NCI-H2227 treated with DMSO at 0.1 percent for 48 hours (cell line): ENCODE data around the gene ANTXRL.
A peak's percentile ranks its signal among the peaks of the same experiment; 100 is the strongest.
"Not testable (repeated sequence)": the region's sequence is repeated elsewhere in the genome, so short reads cannot be mapped to it uniquely, and the experiment has no call there.

Experiments used
- DNase-seq: peaks from one replicate; lab custom pipeline; 2025; lab: John Stamatoyannopoulos, UW

The ANTXRL gene

DNA sequence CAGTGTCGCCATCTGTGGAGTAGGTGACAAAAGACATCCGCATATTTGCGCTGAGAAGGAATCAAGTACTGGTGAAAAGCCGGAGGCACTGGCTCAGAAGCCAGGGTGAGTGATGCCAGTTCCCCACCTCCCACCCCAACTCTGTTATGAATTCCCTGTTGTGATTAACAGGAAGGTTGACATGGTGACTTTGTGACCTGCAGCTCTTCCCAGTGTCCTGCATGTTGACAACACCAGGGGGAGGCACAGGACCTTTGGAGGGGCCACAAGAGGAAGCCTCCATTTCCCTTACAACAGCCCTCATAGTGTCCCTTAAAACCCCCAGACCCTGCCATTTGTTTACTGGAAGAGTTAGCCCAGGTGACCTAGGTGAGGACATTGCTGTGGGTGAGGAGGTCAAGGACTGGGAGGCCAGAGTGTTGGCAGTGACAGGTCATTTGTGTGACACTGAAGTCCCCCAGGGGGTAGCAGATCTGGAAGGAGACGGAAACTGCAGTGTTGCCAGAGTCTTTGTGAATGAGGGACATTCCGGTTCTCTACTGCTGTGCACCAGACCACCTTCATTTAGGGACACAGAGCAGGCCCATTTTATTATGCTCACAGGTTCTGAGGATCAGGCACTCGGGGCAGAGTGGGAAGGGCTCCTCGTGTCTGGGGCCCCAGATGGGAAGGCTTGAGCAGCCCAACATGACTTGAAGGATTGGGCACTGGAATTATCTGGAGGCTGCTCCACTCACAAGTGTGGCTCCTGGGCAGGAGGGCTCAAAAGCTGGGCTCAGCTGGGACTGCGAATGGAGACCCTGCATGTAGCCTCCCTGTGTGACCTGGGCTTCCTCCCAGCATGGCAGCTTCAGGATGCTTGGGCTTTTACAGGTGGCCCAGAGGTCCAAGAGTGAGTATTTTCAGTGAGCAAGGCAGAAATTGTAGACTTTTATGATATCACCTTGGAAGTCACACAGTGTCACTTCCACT, 13.0 kb upstream of the ANTXRL start:
- DNase-seq: no peak

DNA sequence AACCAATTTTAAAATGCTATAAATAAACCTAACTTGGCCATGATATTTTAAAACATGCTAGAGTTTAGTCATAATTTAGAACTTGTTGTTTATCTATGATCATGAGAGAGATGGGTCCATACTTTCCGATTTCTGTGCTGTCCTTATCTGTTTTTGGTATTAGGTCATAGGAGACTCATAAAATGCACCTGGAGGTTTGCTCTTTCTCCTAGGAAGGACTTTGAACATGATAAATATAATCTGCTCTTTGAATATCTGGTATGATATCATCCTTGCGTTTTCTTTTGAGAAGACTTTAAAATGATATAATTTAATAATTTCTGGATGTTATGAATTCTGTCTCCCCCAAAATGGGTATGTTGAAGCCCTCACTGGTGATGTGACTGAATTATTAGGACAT, 9.0 kb upstream of the ANTXRL start:
- DNase-seq: no peak

GRCh38 chr10:46282421-46282831, 4.4 kb upstream of the ANTXRL start:
- DNase-seq: not testable (repeated sequence)

DNA sequence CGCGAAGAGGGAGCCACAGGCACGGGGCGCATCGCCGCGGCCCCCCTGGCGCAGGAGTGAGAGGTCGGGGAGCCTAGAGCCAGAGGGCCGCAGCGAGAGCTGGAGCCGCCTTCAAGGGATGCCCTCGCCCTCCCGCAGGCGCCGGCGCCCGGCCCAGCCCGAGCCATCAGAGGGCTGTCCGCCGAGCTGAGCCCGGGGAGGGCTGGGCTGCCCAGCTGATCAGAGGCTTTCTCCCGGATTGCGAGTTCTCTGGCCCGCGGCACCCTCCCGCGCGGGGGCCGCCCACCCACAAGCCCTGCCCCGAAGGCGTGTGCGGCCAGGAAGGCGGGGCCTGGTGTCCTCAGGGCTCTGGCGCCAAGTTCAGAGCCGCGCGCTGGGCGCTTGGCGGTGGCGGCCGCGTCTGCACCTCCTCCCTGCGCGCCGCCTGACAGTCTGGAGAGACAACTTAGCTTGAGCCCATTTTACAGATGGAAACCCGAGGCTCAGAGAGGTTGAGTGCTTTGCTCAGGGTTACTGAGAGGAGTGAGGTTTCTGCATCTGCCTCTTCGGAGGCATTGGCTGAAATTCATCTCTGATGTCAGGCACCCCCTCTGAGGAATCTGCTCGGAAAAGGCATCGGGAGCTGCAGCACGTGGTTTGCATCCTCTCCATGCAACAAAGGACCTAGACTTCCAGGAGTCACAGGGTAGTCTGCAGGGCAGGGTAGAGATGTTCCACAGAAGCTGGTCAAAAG, 3.8 kb upstream of the ANTXRL start:
- DNase-seq: peak; percentile 22

DNA sequence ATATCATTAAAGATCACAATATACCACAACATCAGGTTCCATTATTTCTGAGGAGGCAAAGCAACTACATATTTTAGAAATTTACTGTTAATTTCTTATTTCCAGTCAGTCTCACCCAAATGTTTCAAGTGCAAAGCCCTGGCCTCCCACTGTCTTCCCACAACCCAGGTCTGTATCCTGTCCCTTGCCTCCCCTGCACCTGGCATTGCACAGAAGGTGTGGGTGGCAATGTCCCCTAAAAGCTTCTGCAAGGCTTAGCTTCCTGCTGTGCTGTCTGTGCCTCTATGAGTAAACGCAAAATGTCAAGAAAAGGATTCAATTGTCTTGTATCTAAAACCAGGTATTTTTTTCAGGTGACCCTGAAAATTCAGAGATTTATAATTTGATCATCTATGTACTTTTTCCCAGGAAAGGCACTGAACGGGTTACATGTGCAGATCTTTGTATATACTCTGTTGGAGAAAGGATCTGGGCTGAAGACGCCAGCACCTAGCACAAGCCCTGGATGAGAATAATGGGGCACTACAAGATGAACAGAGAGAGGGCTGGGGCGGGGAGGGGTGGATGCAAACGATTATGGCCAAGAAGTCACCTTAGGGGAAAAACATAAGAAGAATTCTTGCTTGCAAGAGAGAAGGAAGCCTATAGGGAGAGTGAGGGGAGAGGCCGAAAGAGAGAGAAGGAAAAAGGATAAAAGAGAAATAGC, 3.1 kb upstream of the ANTXRL start:
- DNase-seq: peak; percentile 26

DNA sequence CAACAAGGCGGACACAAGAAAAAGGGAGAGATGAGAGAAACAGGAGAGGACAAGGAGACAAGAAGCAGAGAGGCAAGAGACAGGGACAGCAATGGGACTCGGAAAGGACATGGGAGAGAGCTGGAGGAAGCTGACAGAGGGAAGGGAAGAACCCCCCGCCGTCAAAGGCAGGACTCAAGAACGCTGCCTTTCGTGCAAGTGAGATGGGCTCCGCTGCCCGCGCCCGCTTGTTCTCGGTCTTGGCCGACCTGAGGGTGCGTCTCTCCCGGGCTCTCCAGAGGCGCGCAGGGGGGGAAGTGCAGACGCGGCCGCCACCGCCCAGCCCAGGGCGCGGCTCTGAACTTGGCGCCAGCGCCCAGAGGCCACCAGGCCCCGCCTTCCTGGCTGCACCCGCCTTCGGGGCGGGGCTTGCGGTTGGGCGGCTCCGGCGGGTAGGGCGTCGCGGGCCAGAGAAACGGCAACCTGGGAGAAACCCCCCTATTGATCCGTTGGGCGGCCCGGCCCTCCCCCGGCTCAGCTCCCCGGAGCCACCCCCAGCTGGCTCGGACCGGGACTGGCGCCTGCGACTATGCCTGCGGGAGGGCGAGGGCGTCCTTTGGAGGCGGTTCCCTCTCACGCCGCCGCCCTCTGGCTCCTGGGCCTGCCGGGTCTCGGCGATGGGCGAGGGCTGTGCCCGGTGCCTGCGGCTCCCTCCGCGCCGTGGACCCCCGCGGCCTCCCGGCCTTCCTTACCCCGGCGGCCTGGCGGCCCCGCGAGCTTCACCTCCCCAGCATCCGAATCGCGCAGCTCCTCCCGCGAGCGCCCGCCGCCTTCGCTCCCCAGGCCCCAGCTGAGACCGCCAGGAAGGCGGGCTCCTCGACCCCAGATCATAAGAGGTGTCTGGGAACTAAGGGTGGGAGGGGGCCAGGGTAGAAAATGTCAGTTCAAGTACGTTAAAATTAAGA, 2.2 kb upstream of the ANTXRL start:
- DNase-seq: peak; percentile 62

GRCh38 chr10:46285300-46285699, 1.5 kb upstream of the ANTXRL start:
- DNase-seq: no peak

- no peak for DNase-seq
Measured at GRCh38 chr10:46285966-46286620, 704 bp upstream of the ANTXRL start.

DNA sequence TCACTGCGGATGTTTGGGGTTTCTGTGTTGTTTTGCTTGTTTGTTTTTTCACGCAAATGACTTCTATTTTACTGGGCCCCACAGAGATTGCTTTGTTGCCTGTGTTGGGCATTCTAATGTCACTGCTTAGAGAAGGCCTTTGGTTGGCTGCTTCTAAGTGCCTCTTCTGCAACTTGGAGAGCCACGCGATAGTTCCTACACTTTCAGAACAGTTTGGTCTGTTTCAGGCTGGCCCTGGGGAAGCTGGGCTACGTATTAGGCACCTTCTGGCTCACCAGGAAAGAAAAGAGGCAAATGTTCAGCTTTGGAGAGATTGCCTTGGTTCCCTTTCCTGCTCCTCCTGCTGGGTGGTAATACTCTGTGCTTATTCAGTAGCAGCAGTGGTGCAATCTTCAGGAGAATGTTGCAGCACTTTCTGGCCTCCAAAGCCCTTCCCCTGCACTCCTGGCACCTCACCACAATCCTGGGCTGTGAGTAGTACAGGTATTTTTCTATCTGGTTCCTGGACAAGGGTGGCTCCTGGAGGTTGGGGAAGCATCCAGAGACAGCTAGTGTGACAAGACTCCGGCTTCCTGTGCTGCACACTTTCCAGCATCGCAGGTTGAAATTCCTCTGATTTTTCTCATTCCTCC, 1.2 kb downstream of the ANTXRL start:
- DNase-seq: no peak

DNA sequence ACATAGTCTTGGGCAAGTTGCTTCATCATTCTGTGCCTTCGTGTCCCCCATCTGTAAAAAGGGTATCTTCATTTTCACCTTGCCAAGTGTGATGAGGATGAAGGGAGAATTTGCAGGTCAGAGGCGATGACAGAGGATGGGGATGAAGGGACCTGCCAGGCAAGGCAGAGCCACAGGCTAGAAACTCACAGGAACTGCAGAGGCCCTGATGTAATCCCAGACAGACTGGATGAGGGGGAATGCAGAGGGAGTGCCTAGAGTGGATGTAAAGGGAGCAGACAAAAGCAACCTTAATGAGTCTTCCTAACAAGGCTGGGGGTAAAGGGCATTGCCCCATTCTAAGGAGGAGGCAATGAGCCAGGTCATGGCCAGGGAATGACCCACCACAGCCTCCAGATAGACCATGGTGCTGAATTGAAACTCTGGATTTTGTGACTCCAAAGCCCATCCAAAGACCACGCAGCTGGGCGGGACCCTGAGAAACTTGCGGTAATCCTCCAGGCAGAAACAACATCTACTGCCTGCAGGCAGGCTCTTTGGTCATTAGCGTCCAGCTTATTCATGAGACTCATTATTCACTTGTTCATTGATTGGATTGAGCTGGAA, 1.9 kb downstream of the ANTXRL start:
- DNase-seq: no peak

- DNase-seq: no peak
Measured at GRCh38 chr10:46289209-46289810, 2.5 kb downstream of the ANTXRL start.

DNA sequence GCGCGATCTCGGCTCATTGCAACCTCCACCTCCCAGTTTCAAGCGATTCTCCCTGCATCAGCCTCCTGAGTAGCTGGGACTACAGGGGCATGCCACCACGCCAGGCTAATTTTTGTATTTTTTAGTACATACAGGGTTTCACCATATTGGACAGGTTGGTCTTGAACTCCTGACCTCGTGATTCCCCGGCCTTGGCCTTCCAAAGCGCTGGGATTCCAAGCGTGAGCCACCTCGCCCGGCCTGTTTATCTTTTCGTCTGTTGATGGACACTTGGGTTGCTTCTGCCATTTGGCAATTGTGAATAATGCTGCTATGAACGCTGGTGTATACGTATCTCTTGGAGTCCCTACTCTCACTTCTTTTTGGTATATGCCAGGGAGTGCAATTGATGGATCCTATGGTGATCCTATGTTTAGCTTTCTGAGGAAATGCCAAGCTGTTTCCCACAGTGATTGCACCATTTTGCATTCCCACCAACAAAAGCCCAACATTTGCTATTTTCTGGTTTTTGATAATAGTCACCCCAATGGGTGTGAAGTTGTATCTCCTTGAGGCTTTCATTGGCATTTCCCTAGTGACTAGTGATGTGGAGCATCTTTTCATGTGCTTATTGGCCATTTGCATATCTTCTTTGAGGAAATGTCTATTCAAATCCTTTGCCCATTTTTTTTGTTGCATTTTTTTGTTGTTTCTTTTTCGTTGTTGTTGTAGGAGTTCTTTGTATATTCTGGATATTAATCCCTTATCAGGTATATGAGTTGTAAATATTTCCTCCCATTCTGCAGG, 3.5 kb downstream of the ANTXRL start:
- no peak for DNase-seq

DNA sequence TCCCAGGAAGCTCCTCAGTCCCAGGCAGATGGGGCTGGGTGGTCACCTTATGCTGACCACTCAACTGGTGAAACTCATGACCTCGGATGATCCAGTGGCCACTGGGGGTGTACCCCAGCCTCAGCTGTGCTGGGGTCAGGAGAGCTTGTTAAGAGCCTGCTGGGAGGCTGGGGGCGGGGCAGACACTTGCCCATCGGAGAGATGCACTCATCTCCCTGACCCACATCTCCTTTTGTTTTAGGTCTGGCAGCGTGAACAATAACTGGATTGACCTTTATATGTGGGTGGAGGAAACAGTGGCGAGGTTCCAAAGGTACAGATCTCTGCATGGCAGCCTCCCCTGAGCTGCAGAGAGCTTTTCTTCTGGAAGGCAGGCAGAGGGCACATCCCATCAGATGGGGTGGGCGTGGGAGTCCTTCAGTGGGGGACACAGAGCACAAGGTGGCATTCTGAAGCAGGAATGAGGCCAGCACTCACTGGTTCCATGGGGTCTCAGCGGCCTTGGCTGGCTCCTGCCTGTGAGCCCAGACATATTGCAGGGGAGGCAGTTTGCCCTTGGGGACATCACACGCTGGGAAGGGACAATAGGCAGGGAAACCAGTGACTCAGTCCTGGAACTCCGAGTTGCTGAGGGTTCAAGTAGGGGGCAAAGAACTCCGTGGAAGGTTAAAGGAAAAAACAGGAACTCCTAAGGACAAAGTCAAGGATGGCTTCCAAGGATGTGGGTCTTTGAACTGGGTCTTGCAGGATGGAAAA, 5.2 kb downstream of the ANTXRL start:
- no peak for DNase-seq

DNA sequence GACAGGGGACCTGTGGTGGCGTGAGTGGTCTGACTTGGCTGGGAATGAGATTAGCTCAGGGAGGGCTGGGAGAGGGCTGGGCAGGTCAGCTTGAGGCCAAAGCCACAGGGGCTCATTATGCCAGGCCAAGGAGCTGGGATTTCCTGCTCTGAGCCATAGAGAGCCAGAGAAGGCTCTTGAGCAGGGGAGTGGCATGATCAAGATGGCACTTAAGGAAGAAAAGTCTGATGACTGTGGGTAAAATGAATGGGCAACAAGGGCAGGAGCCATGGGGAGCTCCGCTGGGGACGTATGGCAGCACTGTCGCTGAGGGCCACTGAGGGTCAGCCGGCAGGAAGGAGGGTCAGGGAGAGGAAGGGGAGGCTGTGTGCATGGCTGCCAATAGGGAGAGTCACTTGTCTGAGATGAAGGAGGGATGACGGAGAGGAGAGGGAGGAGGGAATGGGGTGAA, 5.8 kb downstream of the ANTXRL start:
- no peak for DNase-seq

GRCh38 chr10:46293228-46293627, 6.4 kb downstream of the ANTXRL start:
- DNase-seq: no peak

GRCh38 chr10:46293832-46294640, 7.2 kb downstream of the ANTXRL start:
- DNase-seq: no peak

DNA sequence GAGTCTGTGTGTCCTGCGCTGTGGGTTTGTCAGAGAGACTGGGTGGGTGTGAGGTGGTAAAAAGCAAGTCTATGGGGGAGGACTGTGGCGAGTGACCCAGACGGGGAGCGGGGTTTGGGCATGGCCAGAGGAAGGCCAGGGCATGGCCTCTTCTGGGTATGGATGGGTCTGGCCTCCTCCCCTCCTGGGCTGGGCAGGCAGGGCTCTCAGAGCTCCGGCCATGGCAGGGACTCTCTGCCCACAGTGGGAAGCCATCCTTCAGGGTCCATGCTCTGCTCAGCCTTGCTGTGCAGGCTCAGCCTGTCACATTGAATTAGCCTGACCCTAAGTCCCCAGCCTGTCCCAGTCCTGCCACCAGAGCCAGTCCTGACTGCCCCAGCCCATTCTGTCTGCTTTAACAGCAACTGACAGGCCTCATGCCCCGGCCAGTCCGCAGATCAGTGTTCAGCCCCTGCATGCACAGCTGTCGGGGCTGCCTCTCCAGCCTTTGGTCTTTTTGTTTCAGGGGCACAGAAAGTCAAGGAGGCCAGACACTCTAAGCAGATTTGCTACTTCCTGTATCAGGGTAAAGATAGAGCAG, 7.9 kb downstream of the ANTXRL start:
- DNase-seq: no peak
